Ishikawa (cell line): ENCODE data around the gene CPSF4L.
A peak's percentile ranks its signal among the peaks of the same experiment; 100 is the strongest.

ENCODE experiments used
- CEBPB ChIP-seq: IDR thresholded peaks from 2 replicates; pipeline ENCODE4 v1.6.1; 2012
- CREB1 ChIP-seq: IDR thresholded peaks from 2 replicates; pipeline ENCODE4 v1.6.1; 2012; ENCODE audit warnings: low read depth
- EGR1 ChIP-seq: IDR thresholded peaks from 2 replicates; pipeline ENCODE4 v1.6.1; 2012
- EP300 ChIP-seq: IDR thresholded peaks from 2 replicates; pipeline ENCODE4 v1.6.1; 2012; ENCODE audit warnings: borderline replicate concordance
- FOXM1 ChIP-seq: IDR thresholded peaks from 2 replicates; pipeline ENCODE4 v1.6.1; 2012; ENCODE audit warnings: low read depth, borderline replicate concordance
- MAX ChIP-seq: IDR thresholded peaks from 2 replicates; pipeline ENCODE4 v1.6.1; 2012
- NFIC ChIP-seq: IDR thresholded peaks from 2 replicates; pipeline ENCODE4 v1.6.1; 2012
- RAD21 ChIP-seq: IDR thresholded peaks from 2 replicates; pipeline ENCODE4 v1.6.1; 2012; ENCODE audit warnings: low read depth
- TAF1 ChIP-seq: IDR thresholded peaks from 2 replicates; pipeline ENCODE4 v1.6.1; 2012; ENCODE audit warnings: low read depth, mild to moderate bottlenecking
- TCF12 ChIP-seq: IDR thresholded peaks from 2 replicates; pipeline ENCODE4 v1.6.1; 2012; ENCODE audit warnings: low read depth
- TEAD4 ChIP-seq: IDR thresholded peaks from 2 replicates; pipeline ENCODE4 v1.6.1; 2012
- USF1 ChIP-seq: IDR thresholded peaks from 2 replicates; pipeline ENCODE4 v1.6.1; 2012
- YY1 ChIP-seq: IDR thresholded peaks from 2 replicates; pipeline ENCODE4 v1.6.1; 2012; ENCODE audit warnings: low read depth
- ZBTB7A ChIP-seq: IDR thresholded peaks from 2 replicates; pipeline ENCODE4 v1.6.1; 2012; ENCODE audit warnings: low read depth
- TF ChIP-seq, protein P1 (sequence below): IDR thresholded peaks from 2 replicates; pipeline ENCODE4 v1.6.1; 2012; ENCODE audit warnings: low read depth, mild to moderate bottlenecking

CPSF4L gene

GRCh38 chr17:73255671-73256181 is 6.0 kb downstream of the CPSF4L start:
- TF ChIP-seq CEBPB (no peak), USF1 (no peak), TAF1 (0 out of 2 replicates have a peak, but pooled peaks have one; percentile 32), RAD21 (peak; percentile 100), MAX (0 out of 2 replicates have a peak, but pooled peaks have one; percentile 14), TEAD4 (peak; percentile 80), EP300 (no peak), YY1 (no peak), NFIC (no peak), ZBTB7A (peak; percentile 95), TCF12 (no peak), FOXM1 (no peak), EGR1 (no peak), CREB1 (no peak)
- TF ChIP-seq, protein P1, sequence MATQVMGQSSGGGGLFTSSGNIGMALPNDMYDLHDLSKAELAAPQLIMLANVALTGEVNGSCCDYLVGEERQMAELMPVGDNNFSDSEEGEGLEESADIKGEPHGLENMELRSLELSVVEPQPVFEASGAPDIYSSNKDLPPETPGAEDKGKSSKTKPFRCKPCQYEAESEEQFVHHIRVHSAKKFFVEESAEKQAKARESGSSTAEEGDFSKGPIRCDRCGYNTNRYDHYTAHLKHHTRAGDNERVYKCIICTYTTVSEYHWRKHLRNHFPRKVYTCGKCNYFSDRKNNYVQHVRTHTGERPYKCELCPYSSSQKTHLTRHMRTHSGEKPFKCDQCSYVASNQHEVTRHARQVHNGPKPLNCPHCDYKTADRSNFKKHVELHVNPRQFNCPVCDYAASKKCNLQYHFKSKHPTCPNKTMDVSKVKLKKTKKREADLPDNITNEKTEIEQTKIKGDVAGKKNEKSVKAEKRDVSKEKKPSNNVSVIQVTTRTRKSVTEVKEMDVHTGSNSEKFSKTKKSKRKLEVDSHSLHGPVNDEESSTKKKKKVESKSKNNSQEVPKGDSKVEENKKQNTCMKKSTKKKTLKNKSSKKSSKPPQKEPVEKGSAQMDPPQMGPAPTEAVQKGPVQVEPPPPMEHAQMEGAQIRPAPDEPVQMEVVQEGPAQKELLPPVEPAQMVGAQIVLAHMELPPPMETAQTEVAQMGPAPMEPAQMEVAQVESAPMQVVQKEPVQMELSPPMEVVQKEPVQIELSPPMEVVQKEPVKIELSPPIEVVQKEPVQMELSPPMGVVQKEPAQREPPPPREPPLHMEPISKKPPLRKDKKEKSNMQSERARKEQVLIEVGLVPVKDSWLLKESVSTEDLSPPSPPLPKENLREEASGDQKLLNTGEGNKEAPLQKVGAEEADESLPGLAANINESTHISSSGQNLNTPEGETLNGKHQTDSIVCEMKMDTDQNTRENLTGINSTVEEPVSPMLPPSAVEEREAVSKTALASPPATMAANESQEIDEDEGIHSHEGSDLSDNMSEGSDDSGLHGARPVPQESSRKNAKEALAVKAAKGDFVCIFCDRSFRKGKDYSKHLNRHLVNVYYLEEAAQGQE = no peak

GRCh38 chr17:73251871-73252270 is 9.8 kb downstream of the CPSF4L start:
- no peak for TF ChIP-seq EP300

- TF ChIP-seq CREB1 (no peak), TAF1 (no peak)
Observed at GRCh38 chr17:73250851-73251640, 10.6 kb downstream of the CPSF4L start.

- TF ChIP-seq EP300 (no peak), ZBTB7A (no peak), RAD21 (no peak), USF1 (no peak), EGR1 (no peak), TCF12 (no peak), YY1 (no peak), CEBPB (no peak), TAF1 (no peak), CREB1 (no peak), TEAD4 (no peak), MAX (no peak), NFIC (no peak), FOXM1 (no peak)
- TF ChIP-seq, protein P1 = no peak
Observed at GRCh38 chr17:73249700-73250099, 12.0 kb downstream of the CPSF4L start.

DNA sequence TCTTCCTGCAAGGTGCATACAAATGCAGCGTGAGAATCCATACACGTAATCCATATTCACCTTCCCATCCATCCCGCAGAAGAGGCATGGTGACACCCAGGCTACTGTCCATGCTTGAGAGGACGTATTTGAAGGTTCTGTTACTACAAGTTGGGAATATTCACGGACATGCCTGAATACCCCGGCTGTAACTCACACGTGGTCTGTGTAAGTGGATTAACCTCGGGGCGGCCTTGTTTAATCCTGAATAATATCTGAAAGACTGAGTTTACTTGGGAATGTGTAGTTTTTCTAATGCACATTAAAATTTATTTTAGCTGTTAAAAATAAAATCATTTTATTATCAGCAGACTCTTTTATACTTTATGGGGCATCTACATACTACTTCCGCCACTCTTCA is 13.1 kb downstream of the CPSF4L start:
- TF ChIP-seq USF1 = no peak
- no peak for TF ChIP-seq RAD21
- no peak for TF ChIP-seq TAF1
- no peak for TF ChIP-seq NFIC
- no peak for TF ChIP-seq EP300
- TF ChIP-seq CEBPB = no peak
- TF ChIP-seq ZBTB7A = no peak
- no peak for TF ChIP-seq FOXM1
- TF ChIP-seq, protein P1 = no peak
- no peak for TF ChIP-seq YY1
- no peak for TF ChIP-seq EGR1
- no peak for TF ChIP-seq CREB1
- no peak for TF ChIP-seq TCF12
- TF ChIP-seq MAX = no peak
- TF ChIP-seq TEAD4 = no peak
